OCI-LY7 (cell line): ENCODE measurements around the gene ITIH4.

Experiments used
- CTCF ChIP-seq: fragments of 200-600 bp; sonication (generic); conservative IDR thresholded peaks from 2 replicates; pipeline ENCODE4 v1.5.1; 2014; ENCODE audit warnings: mild to moderate bottlenecking, antibody characterized with exemption, low read length, moderate library complexity, mixed read lengths
- EZH2phosphoT487 ChIP-seq: fragments of 200-600 bp; sonication (generic); IDR thresholded peaks from 2 replicates; pipeline ENCODE4 v1.6.1; 2018; ENCODE audit warnings: low read depth, borderline replicate concordance, mild to moderate bottlenecking, mixed run types, antibody characterized with exemption, low read length, moderate library complexity, mixed read lengths

GRCh38 chr3:52811452-52812011 is 18.9 kb downstream of the ITIH4 start:
- TF ChIP-seq CTCF (no peak), EZH2phosphoT487 (no peak)
